SJSA1 (cell line): Measurements from ENCODE around the gene HIBADH. TPM values are rescaled to one million over a fixed set of nuclear protein-coding genes. Genes with fewer than 3 reads are reported as not detected.
"Not testable (repeated sequence)": the region's sequence is repeated elsewhere in the genome, so short reads cannot be mapped to it uniquely, and the experiment has no call there.

ENCODE experiments used
- DNase-seq, 2 experiments: peaks; one replicate each; pipeline ENCODE4 v3.0.0-alpha.2; 2015 to 2020; ENCODE audit warnings: low spot score in 2 of 2, low read depth in 1 of 2
- H3K27ac ChIP-seq: fragments of 250-450 bp; sonication (Bioruptor Pico); 2 replicates; pipeline ENCODE4 v1.5.1; 2020; ENCODE audit warnings: mild to moderate bottlenecking, moderate library complexity
- H3K27me3 ChIP-seq: fragments of 250-450 bp; sonication (Bioruptor Pico); replicated peaks from 2 replicates; pipeline ENCODE4 v1.5.1; 2020; ENCODE audit warnings: mild to moderate bottlenecking, moderate library complexity
- H3K36me3 ChIP-seq: fragments of 250-450 bp; sonication (Bioruptor Pico); 2 replicates; pipeline ENCODE4 v1.5.1; 2020; ENCODE audit warnings: mild to moderate bottlenecking
- H3K4me1 ChIP-seq: fragments of 250-450 bp; sonication (Bioruptor Pico); replicated peaks from 2 replicates; pipeline ENCODE4 v1.6.1; 2021; ENCODE audit warnings: mild to moderate bottlenecking
- H3K4me3 ChIP-seq: fragments of 250-450 bp; sonication (Bioruptor Pico); 2 replicates; pipeline ENCODE4 v1.5.1; 2020; ENCODE audit warnings: mild to moderate bottlenecking
- H3K9me3 ChIP-seq: fragments of 250-450 bp; sonication (Bioruptor Pico); replicated peaks from 2 replicates; pipeline ENCODE4 v1.5.1; 2020; ENCODE audit warnings: mild to moderate bottlenecking
- total RNA-seq: library from RNA; depleted of rRNA; stranded (reverse); fragments of >200 nt; shearing (Covaris generic); gene quantifications from 2 replicates; pipeline ENCODE4 v1.2.3, GENCODE V29; 2014

HIBADH gene
- total RNA-seq, 1 experiment from 2014 or later, result 57.0 TPM

DNA sequence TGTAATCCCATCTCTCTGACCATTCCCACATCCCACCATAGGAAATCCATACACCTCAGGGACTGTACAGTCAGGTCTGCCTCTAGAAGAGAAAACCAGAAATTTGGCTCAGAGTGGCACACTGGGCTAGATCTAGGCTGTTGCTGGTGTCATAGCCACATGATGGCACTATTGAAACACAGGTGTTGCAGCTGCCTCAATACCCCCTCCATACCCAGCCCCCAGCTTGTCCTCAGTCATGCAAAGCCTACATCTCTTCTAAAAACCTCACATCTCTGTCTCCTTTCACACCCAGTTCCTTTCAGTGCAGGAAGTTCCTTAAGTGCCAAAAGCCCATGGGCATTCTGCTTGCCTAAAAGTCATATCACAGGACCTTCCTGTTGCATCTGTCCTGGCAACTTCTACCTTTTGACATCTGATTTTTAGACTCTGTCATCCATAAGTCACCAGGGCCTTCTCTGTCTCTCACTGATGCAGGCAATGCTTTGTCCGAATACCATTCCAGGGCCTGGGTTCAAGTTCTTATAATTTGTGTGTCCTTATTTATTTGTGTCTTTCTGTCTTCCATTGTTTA, 27.0 kb upstream of the HIBADH start:
- no peak overlapping the region for H3K27ac ChIP-seq
- H3K4me1 ChIP-seq, result peaks cover 5% of the 10 kb centered on the region
- no peaks in the 10 kb centered on the region for H3K9me3 ChIP-seq
- H3K27me3 ChIP-seq, result no peaks in the 10 kb centered on the region
- H3K4me3 ChIP-seq, result no peak overlapping the region
- H3K36me3 ChIP-seq, result no peaks in the 10 kb centered on the region
- no peak for DNase-seq

DNA sequence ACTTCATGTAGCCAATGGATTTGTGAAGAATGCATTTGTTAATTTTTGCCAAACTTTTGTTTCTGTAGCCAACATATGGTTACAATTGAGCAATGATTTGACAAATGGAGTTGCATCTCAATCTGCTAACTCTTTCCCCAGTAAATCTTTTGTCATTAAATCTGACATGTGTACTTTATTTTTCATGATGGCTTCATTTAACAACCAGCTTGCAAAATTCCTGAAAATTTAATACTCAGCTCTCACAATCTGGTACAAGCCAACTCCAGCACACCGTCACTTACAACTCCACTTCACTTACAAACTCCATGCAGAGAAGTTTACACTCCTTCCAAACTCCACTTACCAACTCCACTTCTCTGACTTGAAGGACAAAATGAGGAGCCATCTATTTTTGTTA, 26.5 kb upstream of the HIBADH start:
- H3K9me3 ChIP-seq, result no peaks in the 10 kb centered on the region
- no peaks in the 10 kb centered on the region for H3K36me3 ChIP-seq
- DNase-seq, result no peak
- H3K27ac ChIP-seq, result no peak overlapping the region
- H3K4me1 ChIP-seq, result peaks cover 7% of the 10 kb centered on the region; the same call in 1 of the 2 replicates
- H3K27me3 ChIP-seq, result no peaks in the 10 kb centered on the region
- no peak overlapping the region for H3K4me3 ChIP-seq

DNA sequence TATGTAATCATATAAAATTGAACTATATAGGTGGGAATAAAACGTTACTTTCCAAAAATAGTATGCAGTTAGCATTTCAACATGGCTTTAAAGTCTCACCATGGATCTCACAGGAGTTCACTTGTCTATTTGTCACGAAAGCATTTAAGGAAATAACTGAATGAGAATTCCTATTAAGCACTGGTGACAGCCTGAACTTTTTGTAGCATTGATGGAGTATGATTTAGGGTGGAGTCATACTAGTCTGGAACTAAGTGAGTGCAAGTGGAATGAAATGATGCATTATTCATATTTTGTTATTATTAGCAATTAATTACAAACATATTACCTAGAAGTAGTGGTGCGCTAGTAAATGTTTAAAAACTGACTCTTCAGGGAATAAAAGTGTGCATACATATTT, 26.0 kb upstream of the HIBADH start:
- no peak for DNase-seq
- H3K4me3 ChIP-seq, result no peak overlapping the region

DNA sequence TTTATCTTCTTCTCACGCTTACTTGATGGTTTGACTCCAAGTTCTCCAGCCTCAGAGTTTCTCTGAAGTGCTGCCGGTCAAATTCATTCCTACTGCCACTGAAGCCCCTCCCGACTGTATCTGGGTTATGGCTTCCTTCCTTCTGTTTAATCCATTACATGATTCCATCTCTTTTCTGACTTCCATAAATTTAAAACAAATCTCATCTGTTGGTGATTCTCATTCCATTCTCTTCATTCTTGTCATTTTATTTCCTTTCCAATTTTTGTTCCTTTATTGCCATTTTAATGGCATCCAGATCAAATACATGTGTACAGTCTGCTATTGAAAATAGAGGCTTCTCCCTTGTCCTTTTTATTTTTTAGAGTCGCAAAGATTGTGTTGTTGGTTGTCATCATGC, 25.4 kb upstream of the HIBADH start:
- H3K27me3 ChIP-seq, result no peaks in the 10 kb centered on the region
- H3K4me1 ChIP-seq, result peaks cover 7% of the 10 kb centered on the region; the same call in 1 of the 2 replicates
- H3K4me3 ChIP-seq, result no peak overlapping the region
- no peaks in the 10 kb centered on the region for H3K36me3 ChIP-seq
- no peak overlapping the region for H3K27ac ChIP-seq
- H3K9me3 ChIP-seq, result no peaks in the 10 kb centered on the region
- no peak for DNase-seq

More for the DNA sequence above, 26.0 kb upstream of the HIBADH start:
- Histone ChIP-seq H3K4me1 (peaks cover 7% of the 10 kb centered on the region; the same call in 1 of the 2 replicates), H3K36me3 (no peaks in the 10 kb centered on the region), H3K9me3 (no peaks in the 10 kb centered on the region), H3K27ac (no peak overlapping the region), H3K27me3 (no peaks in the 10 kb centered on the region)

DNA sequence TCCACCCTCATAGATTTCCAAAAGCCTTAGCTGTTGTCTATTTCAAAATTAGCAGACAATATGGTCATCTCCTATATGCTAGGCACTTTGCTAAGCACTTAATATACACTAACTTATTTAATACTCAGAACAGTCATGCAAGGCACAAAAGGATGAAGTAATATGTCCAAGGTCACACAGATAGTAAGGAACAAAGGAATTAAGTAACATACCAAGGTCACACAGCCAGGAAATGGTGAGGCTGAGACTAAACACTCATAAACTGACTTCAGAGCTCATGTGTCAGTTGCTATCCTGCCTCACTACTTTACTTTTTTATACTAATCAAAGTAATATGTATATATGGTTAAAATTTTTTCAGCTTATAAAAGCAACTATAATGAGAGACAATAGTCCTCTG, 23.6 kb upstream of the HIBADH start:
- no peaks in the 10 kb centered on the region for H3K9me3 ChIP-seq
- H3K27me3 ChIP-seq, result no peaks in the 10 kb centered on the region
- H3K36me3 ChIP-seq, result no peaks in the 10 kb centered on the region
- H3K4me1 ChIP-seq, result peaks cover 7% of the 10 kb centered on the region; the same call in 1 of the 2 replicates
- H3K27ac ChIP-seq, result no peak overlapping the region
- no peak overlapping the region for H3K4me3 ChIP-seq
- no peak for DNase-seq

DNA sequence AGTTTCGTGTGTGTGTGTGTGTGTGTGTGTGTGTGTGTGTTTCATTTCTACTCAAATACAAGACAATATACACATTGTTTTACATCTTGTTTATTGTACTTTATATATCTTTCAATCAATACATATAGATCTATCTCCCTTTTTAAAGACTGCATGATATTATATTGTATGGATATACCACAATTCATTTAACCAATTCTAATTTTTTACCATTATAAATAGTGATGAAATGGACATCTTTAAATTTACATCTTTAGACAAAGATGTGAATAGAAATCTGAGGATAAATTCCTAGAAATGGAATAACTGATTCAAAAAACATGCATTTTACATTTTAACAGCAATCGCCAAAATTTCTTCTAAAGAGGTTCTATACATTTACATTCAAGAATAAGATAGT, 23.2 kb upstream of the HIBADH start:
- Histone ChIP-seq H3K9me3 (no peaks in the 10 kb centered on the region), H3K27me3 (no peaks in the 10 kb centered on the region), H3K4me1 (peaks cover 7% of the 10 kb centered on the region; the same call in 1 of the 2 replicates), H3K27ac (no peak overlapping the region), H3K4me3 (no peak overlapping the region), H3K36me3 (no peaks in the 10 kb centered on the region)
- no peak for DNase-seq

DNA sequence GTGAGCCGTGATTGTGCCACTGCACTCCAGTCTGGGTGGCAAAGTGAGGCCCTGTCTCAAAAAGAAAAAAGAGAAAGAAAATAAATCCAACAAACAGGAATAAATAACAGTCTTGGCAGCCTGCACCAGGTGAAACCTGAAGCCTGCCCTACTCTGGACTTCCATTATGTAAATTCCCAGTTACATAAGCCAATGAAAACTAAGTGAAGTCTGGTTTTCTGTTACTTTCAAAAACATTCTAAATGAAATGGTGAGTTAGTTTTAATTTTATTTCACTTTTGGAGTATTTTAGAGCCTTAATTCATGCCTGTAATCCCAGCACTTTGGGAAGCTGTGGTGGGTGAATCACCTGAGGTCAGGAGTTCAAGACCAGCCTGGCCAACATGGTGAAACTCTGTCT, 22.5 kb upstream of the HIBADH start:
- Histone ChIP-seq H3K4me3 (no peak overlapping the region), H3K9me3 (no peaks in the 10 kb centered on the region), H3K27ac (no peak overlapping the region), H3K27me3 (no peaks in the 10 kb centered on the region), H3K36me3 (no peaks in the 10 kb centered on the region), H3K4me1 (peaks cover 7% of the 10 kb centered on the region; the same call in 1 of the 2 replicates)
- no peak for DNase-seq

DNA sequence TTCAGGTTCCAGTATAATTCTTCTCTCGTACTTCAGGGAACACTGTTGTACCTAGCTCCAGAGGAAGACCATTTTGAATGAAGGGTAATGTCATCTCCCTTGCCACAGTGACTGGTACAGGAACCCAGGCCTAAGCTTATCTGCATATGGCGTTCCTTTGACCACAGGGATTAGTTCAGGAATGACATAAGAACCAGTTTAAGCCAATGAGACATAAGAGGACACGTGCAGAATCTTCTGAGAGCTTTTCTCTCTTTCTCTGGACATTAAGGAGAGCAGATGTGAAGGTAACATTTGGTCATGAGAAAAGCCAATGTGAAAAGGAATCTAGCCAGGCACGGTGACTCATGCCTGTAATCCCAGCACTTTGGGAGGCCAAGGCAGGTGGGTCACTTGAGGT, 21.8 kb upstream of the HIBADH start:
- DNase-seq, result no peak
- H3K27ac ChIP-seq, result no peak overlapping the region

DNA sequence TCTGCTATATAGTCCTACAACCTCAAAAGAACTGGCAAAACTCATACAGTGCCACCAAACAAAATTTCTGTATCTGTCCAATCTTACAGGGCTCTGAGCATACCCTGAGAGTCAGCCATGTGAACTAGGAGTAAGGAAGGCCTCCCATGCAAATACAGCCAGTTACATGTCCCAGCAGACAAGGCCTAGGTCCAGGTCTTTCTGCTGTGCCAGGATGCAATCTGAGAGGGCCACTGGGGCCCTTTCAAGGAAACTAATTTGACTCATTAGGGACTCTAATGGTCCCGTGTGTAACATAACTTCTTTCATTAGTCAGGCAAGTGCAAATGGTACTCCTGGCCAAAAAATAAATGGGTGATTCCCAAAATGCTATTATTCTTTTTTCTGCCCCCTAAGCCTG, 17.9 kb upstream of the HIBADH start:
- no peaks in the 10 kb centered on the region for H3K36me3 ChIP-seq
- H3K27me3 ChIP-seq, result no peaks in the 10 kb centered on the region
- H3K4me3 ChIP-seq, result no peak overlapping the region
- H3K27ac ChIP-seq, result no peak overlapping the region
- peaks cover 5% of the 10 kb centered on the region for H3K9me3 ChIP-seq
- DNase-seq, result no peak
- peaks cover 31% of the 10 kb centered on the region for H3K4me1 ChIP-seq

More for the DNA sequence above, 21.8 kb upstream of the HIBADH start:
- H3K4me3 ChIP-seq, result no peak overlapping the region
- no peaks in the 10 kb centered on the region for H3K9me3 ChIP-seq
- peaks cover 7% of the 10 kb centered on the region; the same call in 1 of the 2 replicates for H3K4me1 ChIP-seq
- no peaks in the 10 kb centered on the region for H3K27me3 ChIP-seq
- H3K36me3 ChIP-seq, result no peaks in the 10 kb centered on the region

DNA sequence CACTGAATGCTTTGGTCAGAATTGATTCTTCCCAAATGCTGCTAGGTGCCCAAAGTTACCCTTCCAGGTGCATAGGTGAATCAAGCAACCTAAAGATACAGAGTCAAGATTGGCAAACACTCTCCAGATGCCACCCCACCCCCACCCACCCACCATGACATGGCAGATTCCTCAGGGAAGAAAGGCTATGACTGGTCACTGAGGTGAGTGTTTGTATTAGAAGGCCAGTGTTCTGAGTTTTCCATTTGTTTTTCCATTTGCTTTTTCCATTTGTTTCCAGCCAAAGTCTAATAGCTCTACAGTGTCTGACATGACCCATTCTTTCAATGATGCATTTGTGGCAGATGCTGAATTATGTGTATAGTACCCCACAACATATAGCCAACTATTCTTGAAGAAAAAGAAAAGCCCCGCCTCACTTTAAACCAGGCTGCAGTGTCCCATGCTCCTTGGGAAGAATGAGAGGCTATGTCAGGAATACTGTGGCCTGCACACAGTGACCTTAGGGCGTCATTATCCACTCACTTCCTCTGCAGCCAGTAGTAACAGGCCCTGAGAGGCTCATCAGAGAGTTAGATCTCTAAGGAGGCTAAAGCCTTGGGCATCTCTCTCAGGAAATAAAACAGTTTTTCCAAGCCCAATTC, 16.1 kb upstream of the HIBADH start:
- H3K4me3 ChIP-seq, result no peak overlapping the region
- peaks cover 24% of the 10 kb centered on the region for H3K4me1 ChIP-seq
- peak in 1 of 2 experiments; percentile 17 for DNase-seq
- H3K9me3 ChIP-seq, result peaks cover 5% of the 10 kb centered on the region
- H3K36me3 ChIP-seq, result no peaks in the 10 kb centered on the region
- no peaks in the 10 kb centered on the region for H3K27me3 ChIP-seq
- H3K27ac ChIP-seq, result peak overlapping the region; percentile 94

DNA sequence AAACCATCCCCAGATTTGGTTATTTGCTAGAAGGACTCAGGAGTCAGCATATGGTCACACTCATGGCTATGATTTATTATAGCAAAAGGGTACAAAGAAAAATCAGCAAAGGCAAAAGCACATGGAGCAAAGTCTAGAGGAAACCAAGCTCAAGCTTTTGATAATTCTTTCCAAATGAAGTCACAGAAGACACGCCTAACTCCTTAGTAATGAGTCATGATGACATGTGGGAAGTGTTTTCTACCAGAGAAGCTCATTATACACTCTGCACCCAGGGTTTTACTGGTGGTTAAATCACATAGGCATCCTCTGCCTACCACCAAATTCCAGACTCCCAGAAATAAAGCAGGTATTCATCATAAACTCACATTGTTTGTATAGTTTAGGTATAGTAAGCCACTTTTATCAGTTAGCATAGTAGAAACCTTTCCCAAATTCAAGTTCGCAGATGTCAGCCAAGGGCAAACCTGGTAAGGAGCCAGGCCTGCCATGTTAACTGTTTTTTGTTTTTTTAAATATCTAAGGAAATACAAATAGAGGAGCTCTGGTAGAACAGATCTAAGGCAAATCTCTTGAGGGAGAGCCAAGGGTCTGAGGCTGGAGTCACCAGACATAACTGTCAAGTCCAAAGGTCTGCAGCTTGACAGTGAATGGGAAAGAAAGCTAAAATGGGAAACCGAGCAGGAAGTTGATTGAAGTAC, 15.4 kb upstream of the HIBADH start:
- no peak overlapping the region for H3K4me3 ChIP-seq
- peaks cover 5% of the 10 kb centered on the region for H3K9me3 ChIP-seq
- peak overlapping the region; percentile 94 for H3K27ac ChIP-seq
- H3K27me3 ChIP-seq, result no peaks in the 10 kb centered on the region
- peaks cover 24% of the 10 kb centered on the region for H3K4me1 ChIP-seq
- no peaks in the 10 kb centered on the region for H3K36me3 ChIP-seq
- peak; percentile 58 to 89 for DNase-seq

DNA sequence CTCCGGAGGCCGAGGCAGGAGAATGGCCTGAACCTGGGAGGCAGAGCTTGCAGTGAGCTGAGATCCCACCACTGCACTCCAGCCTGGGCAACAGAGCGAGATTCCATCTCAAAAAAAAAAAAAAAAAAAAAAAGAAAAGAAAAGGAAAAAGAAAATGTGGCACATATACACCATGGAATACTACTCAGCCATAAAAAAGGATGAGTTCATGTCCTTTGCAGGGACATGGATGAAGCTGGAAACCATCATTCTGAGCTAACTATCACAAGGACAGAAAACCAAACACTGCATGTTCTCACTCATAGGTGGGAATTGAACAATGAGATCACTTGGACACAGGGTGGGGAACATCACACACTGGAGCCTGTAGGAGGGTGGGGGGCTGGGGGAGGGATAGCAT, 11.4 kb upstream of the HIBADH start:
- H3K36me3 ChIP-seq, H3K27me3 ChIP-seq, H3K4me3 ChIP-seq, H3K27ac ChIP-seq, H3K9me3 ChIP-seq, DNase-seq: not testable (repeated sequence)
- peaks cover 21% of the 10 kb centered on the region for H3K4me1 ChIP-seq

DNA sequence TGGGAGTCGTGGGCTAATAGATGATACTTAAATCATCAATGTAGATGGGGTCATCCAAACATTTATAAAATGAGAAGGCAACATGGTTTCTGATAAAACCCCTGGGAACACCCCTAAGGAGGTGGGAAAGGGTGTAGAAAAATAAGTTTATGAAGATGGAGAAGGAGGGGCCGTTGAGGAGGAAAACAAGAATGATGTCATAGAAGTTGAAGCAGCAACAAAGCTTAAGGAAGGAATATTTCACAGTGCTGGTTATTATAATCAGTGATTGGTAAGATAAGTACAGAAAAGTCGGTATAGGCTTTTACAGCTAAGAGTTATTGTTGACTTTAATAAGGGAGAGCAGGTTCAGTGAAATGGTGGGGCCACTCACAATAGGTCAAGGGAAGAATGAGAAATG, 9.0 kb upstream of the HIBADH start:
- Histone ChIP-seq H3K9me3 (no peaks in the 10 kb centered on the region; the same call in 1 of the 2 replicates), H3K36me3 (no peaks in the 10 kb centered on the region), H3K27ac (no peak overlapping the region), H3K4me3 (no peak overlapping the region), H3K4me1 (no peaks in the 10 kb centered on the region), H3K27me3 (no peaks in the 10 kb centered on the region)
- DNase-seq, result no peak

DNA sequence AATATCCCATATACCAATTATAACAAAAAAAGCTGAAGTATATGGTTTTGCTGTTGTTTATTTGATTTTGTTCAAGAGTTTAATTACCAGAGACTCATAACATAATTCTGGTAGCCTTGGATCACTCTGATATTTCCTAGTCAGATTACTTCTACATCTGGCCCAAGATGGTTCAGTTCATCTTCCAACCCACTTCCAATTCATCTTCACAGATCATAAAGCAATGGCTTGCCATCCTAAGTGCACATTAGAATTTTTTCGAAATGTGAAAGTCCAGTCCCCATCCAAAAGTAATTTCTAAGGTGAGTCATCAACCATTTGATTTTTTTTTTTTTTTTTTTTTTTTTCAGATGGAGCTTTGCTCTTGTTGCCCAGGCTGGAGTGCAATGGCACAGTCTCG, 8.0 kb upstream of the HIBADH start:
- H3K36me3 ChIP-seq, result no peaks in the 10 kb centered on the region
- H3K4me1 ChIP-seq, result no peaks in the 10 kb centered on the region
- H3K4me3 ChIP-seq, result no peak overlapping the region
- H3K27me3 ChIP-seq, result no peaks in the 10 kb centered on the region
- no peak for DNase-seq
- H3K9me3 ChIP-seq, result no peaks in the 10 kb centered on the region; the same call in 1 of the 2 replicates
- H3K27ac ChIP-seq, result no peak overlapping the region
